ENCODE data around the gene PLEKHH1.

The PLEKHH1 gene

GRCh38 chr14:67556671-67557070, 23.6 kb downstream of the PLEKHH1 start:
- no peaks in the 10 kb centered on the region for H3K9me3 ChIP-seq
- peaks cover 5% of the 10 kb centered on the region; the same call in 1 of the 2 replicates for H3K4me1 ChIP-seq
- no peak for DNase-seq
- H3K27me3 ChIP-seq = no peaks in the 10 kb centered on the region
- TF ChIP-seq, protein P1, sequence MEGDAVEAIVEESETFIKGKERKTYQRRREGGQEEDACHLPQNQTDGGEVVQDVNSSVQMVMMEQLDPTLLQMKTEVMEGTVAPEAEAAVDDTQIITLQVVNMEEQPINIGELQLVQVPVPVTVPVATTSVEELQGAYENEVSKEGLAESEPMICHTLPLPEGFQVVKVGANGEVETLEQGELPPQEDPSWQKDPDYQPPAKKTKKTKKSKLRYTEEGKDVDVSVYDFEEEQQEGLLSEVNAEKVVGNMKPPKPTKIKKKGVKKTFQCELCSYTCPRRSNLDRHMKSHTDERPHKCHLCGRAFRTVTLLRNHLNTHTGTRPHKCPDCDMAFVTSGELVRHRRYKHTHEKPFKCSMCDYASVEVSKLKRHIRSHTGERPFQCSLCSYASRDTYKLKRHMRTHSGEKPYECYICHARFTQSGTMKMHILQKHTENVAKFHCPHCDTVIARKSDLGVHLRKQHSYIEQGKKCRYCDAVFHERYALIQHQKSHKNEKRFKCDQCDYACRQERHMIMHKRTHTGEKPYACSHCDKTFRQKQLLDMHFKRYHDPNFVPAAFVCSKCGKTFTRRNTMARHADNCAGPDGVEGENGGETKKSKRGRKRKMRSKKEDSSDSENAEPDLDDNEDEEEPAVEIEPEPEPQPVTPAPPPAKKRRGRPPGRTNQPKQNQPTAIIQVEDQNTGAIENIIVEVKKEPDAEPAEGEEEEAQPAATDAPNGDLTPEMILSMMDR (IDR thresholded peaks at IDR 0.05; ENCODE audit: low read depth, low read length) = no peak
- H3K36me3 ChIP-seq = no peaks in the 10 kb centered on the region
- H3K4me3 ChIP-seq (ENCODE audit: low read depth, low read length) = no peak overlapping the region

- no peak overlapping the region for H3K4me3 ChIP-seq (ENCODE audit: low read depth, low read length)
- TF ChIP-seq, protein P1 (IDR thresholded peaks at IDR 0.05; ENCODE audit: low read depth, low read length) = no peak
Observed at GRCh38 chr14:67557118-67557517, 24.0 kb downstream of the PLEKHH1 start.

GRCh38 chr14:67557656-67558055, 24.6 kb downstream of the PLEKHH1 start:
- Histone ChIP-seq H3K27me3 (no peaks in the 10 kb centered on the region), H3K4me3 (ENCODE audit: low read depth, low read length) (no peak overlapping the region), H3K36me3 (no peaks in the 10 kb centered on the region), H3K9me3 (no peaks in the 10 kb centered on the region), H3K4me1 (peaks cover 5% of the 10 kb centered on the region; the same call in 1 of the 2 replicates)
- TF ChIP-seq, protein P1 (IDR thresholded peaks at IDR 0.05; ENCODE audit: low read depth, low read length) = no peak
- DNase-seq = no peak

More at GRCh38 chr14:67557118-67557517, 24.0 kb downstream of the PLEKHH1 start:
- Histone ChIP-seq H3K36me3 (no peaks in the 10 kb centered on the region), H3K4me1 (peaks cover 5% of the 10 kb centered on the region; the same call in 1 of the 2 replicates), H3K9me3 (no peaks in the 10 kb centered on the region), H3K27me3 (no peaks in the 10 kb centered on the region)
- no peak for DNase-seq

DNA sequence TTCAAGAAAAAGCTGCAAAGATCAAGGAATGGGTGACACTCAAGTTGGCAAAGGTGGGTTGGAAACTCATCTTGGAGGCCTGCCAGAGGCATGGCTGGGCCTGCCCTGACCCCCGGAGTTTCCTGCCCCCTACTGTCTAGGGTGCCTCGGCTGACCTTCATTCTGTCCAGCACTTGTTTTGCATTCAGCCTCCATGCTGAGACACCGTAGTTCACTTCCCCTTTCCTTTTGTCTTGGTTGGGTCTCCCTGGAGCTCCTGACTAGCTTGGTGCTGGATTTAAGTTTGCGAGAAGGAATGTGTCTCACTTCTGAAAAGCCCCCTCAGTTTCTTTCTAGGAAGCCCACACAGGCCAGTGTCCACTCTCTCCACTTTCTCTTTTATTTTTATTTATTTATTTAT, 26.5 kb downstream of the PLEKHH1 start:
- Histone ChIP-seq H3K36me3 (no peaks in the 10 kb centered on the region), H3K4me1 (peaks cover 5% of the 10 kb centered on the region; the same call in 1 of the 2 replicates), H3K27me3 (no peaks in the 10 kb centered on the region), H3K4me3 (ENCODE audit: low read depth, low read length) (no peak overlapping the region), H3K9me3 (no peaks in the 10 kb centered on the region)
- DNase-seq = no peak
- TF ChIP-seq, protein P1 (IDR thresholded peaks at IDR 0.05; ENCODE audit: low read depth, low read length) = no peak

GRCh38 chr14:67562025-67562775, 29.1 kb downstream of the PLEKHH1 start:
- Histone ChIP-seq H3K4me3 (ENCODE audit: low read depth, low read length) (no peak overlapping the region), H3K27me3 (no peaks in the 10 kb centered on the region), H3K9me3 (no peaks in the 10 kb centered on the region), H3K4me1 (peaks cover 2% of the 10 kb centered on the region; the same call in 1 of the 2 replicates), H3K36me3 (no peaks in the 10 kb centered on the region)
- TF ChIP-seq, protein P1 (IDR thresholded peaks at IDR 0.05; ENCODE audit: low read depth, low read length) = no peak
- no peak for DNase-seq

GRCh38 chr14:67562776-67563150, 29.7 kb downstream of the PLEKHH1 start:
- Histone ChIP-seq H3K9me3 (no peaks in the 10 kb centered on the region), H3K36me3 (no peaks in the 10 kb centered on the region), H3K4me3 (ENCODE audit: low read depth, low read length) (no peak overlapping the region), H3K27me3 (no peaks in the 10 kb centered on the region), H3K4me1 (no peaks in the 10 kb centered on the region)
- DNase-seq = no peak
- TF ChIP-seq, protein P1 (IDR thresholded peaks at IDR 0.05; ENCODE audit: low read depth, low read length) = no peak
